HCT116 (cell line): ENCODE results near the gene AHNAK. TPM values are rescaled to one million over a fixed set of nuclear protein-coding genes. Genes with fewer than 3 reads are reported as not detected.

Source experiments
- ATAC-seq: fragments of 200-7000 bp; cut with Tn5 transposase; 2 replicates; pipeline ENCODE4 v1.9.1; 2020; ENCODE audit warnings: mild to moderate bottlenecking, moderate library complexity
- BruUV-seq: library from RNA; stranded (reverse); fragments of 400-500 nt; replicated peaks from 2 replicates; lab custom pipeline; 2021; lab: Mats Ljungman, UMichigan
- CTCF ChIA-PET: fragments of 300-600 bp; sonication (Branson Sonifier 250); formaldehyde crosslinking; loops from one replicate; lab custom pipeline; 2021; ENCODE audit warnings: antibody characterized with exemption; lab: Charles Lee
- POLR2A ChIA-PET: fragments of 300-600, 350-600 bp; sonication (Branson Sonifier 250); formaldehyde crosslinking; loops from one replicate; lab custom pipeline; 2021; ENCODE audit warnings: antibody characterized with exemption; lab: Charles Lee
- RAD21 ChIA-PET, 2 experiments: fragments of 300-600 bp; sonication (Branson Sonifier 250); formaldehyde crosslinking; loops; one replicate each; lab custom pipeline; 2023; ENCODE audit warnings: low total read pairs in 2 of 2; ENCODE audit not compliant: uncharacterized antibody in 2 of 2, unreplicated experiment in 2 of 2, low non-redundant PET in 1 of 2; lab: Charles Lee
- DNase-seq: peaks from one replicate; pipeline ENCODE4 v3.0.0-alpha.2; 2010; ENCODE audit warnings: low read depth, low spot score
- H2AFZ ChIP-seq: fragments of 200-600 bp; shearing (Covaris generic), sonication (generic); 2 replicates; pipeline ENCODE4 v1.6.1; 2017; ENCODE audit warnings: low read depth, mixed run types, mixed read lengths, antibody characterized with exemption, low read length; ENCODE audit not compliant: poor library complexity, severe bottlenecking
- H3K27ac ChIP-seq: 2 replicates; pipeline ENCODE4 v1.5.1; 2012; ENCODE audit warnings: low read depth, low read length
- H3K27me3 ChIP-seq: fragments of 200-600 bp; sonication (generic); 2 replicates; pipeline ENCODE4 v1.6.1; 2016; ENCODE audit warnings: mixed run types, low read length, mixed read lengths; ENCODE audit not compliant: insufficient read depth
- H3K36me3 ChIP-seq, 2 experiments: fragments of 200-500 bp in 1 of 2; fragments of 200-600 bp in 1 of 2; sonication (Bioruptor generic) in 1 of 2; sonication (generic) in 1 of 2; 2 replicates each; pipeline versions ENCODE4 v1.5.1 to v1.6.1; 2014 to 2016; ENCODE audit warnings: low read length in 2 of 2, inconsistent platforms in 1 of 2, mixed read lengths in 1 of 2, mixed run types in 1 of 2; ENCODE audit not compliant: insufficient read depth in 2 of 2, control insufficient read depth in 1 of 2
- H3K4me1 ChIP-seq, 2 experiments: fragments of 200-600 bp in 1 of 2; sonication (generic) in 1 of 2; 2 replicates each; pipeline versions ENCODE4 v1.5.1 to v1.6.1; 2012 to 2017; ENCODE audit warnings: low read length in 2 of 2, inconsistent platforms in 1 of 2, mild to moderate bottlenecking in 1 of 2, mixed read lengths in 1 of 2, mixed run types in 1 of 2, moderate library complexity in 1 of 2; ENCODE audit not compliant: insufficient read depth in 2 of 2, control insufficient read depth in 1 of 2
- H3K4me2 ChIP-seq: fragments of 200-600 bp; sonication (generic); 2 replicates; pipeline ENCODE4 v1.6.1; 2017; ENCODE audit warnings: mixed run types, low read length, mixed read lengths
- H3K4me3 ChIP-seq, 2 experiments: fragments of 200-600 bp in 1 of 2; sonication (generic) in 1 of 2; replicated peaks in 1 of 2; 2 replicates each; pipeline ENCODE4 v1.5.1; 2011 to 2016; ENCODE audit warnings: low read length in 2 of 2, control low read depth in 1 of 2, low read depth in 1 of 2, mild to moderate bottlenecking in 1 of 2, mixed read lengths in 1 of 2, mixed run types in 1 of 2
- H3K79me2 ChIP-seq: fragments of 200-600 bp; sonication (generic); 2 replicates; pipeline ENCODE4 v1.6.1; 2017; ENCODE audit warnings: mild to moderate bottlenecking, mixed run types, low read length, moderate library complexity, mixed read lengths; ENCODE audit not compliant: insufficient read depth
- H3K9ac ChIP-seq: fragments of 200-600 bp; sonication (generic); 2 replicates; pipeline ENCODE4 v1.6.1; 2016; ENCODE audit warnings: low read length, mixed read lengths
- H3K9me2 ChIP-seq: fragments of 200-600 bp; sonication (generic), shearing (Covaris generic); 2 replicates; pipeline ENCODE4 v1.6.1; 2017; ENCODE audit warnings: mixed run types, mild to moderate bottlenecking, moderate library complexity; ENCODE audit not compliant: insufficient read depth
- H3K9me3 ChIP-seq, 2 experiments: fragments of 200-500 bp in 1 of 2; fragments of 200-600 bp in 1 of 2; sonication (Bioruptor generic) in 1 of 2; sonication (generic) in 1 of 2; 2 replicates each; pipeline ENCODE4 v1.6.1; 2014 to 2017; ENCODE audit warnings: low read length in 2 of 2, mixed read lengths in 2 of 2, inconsistent platforms in 1 of 2, low read depth in 1 of 2, mild to moderate bottlenecking in 1 of 2, mixed run types in 1 of 2, moderate library complexity in 1 of 2; ENCODE audit not compliant: control insufficient read depth in 1 of 2, insufficient read depth in 1 of 2
- H4K20me1 ChIP-seq: fragments of 200-600 bp; sonication (generic), shearing (Covaris generic); 2 replicates; pipeline ENCODE4 v1.6.1; 2017; ENCODE audit warnings: mixed run types, mild to moderate bottlenecking, moderate library complexity; ENCODE audit not compliant: insufficient read depth
- CBX3 ChIP-seq: IDR thresholded peaks from 2 replicates; pipeline ENCODE4 v1.6.1; 2012; ENCODE audit warnings: low read depth
- CEBPB ChIP-seq: IDR thresholded peaks from 2 replicates; pipeline ENCODE4 v1.6.1; 2012; ENCODE audit warnings: low read depth
- CTCF ChIP-seq, 3 experiments: fragments of 200-600 bp in 1 of 3; sonication (generic) in 1 of 3; IDR thresholded peaks in 2 of 3; conservative IDR thresholded peaks in 1 of 3; 2 replicates each; pipeline ENCODE4 v1.5.1; 2012 to 2017; ENCODE audit warnings: low read depth in 2 of 3, low read length in 2 of 3, antibody characterized with exemption in 1 of 3, borderline replicate concordance in 1 of 3, control low read depth in 1 of 3, mild to moderate bottlenecking in 1 of 3, mixed read lengths in 1 of 3, mixed run types in 1 of 3, moderate library complexity in 1 of 3; ENCODE audit not compliant: insufficient read depth in 1 of 3
- EGR1 ChIP-seq: IDR thresholded peaks from 2 replicates; pipeline ENCODE4 v1.6.1; 2012; ENCODE audit warnings: low read depth
- ELF1 ChIP-seq: IDR thresholded peaks from 2 replicates; pipeline ENCODE4 v1.6.1; 2012; ENCODE audit warnings: low read depth, borderline replicate concordance
- EZH2phosphoT487 ChIP-seq: fragments of 200-600 bp; IDR thresholded peaks from 2 replicates; pipeline ENCODE4 v1.6.1; 2018; ENCODE audit warnings: antibody characterized with exemption, borderline replicate concordance
- FOSL1 ChIP-seq: IDR thresholded peaks from 2 replicates; pipeline ENCODE4 v1.6.1; 2012; ENCODE audit warnings: low read depth
- JUND ChIP-seq: IDR thresholded peaks from 2 replicates; pipeline ENCODE4 v1.6.1; 2012
- MAX ChIP-seq: IDR thresholded peaks from 2 replicates; pipeline ENCODE4 v1.6.1; 2012
- POLR2A ChIP-seq: IDR thresholded peaks from 2 replicates; pipeline ENCODE4 v1.7.0; 2011; ENCODE audit warnings: borderline replicate concordance; ENCODE audit not compliant: insufficient read depth, insufficient read length; ENCODE audit errors: extremely low read depth
- RAD21 ChIP-seq: IDR thresholded peaks from 2 replicates; pipeline ENCODE4 v1.6.1; 2012; ENCODE audit warnings: low read depth, mild to moderate bottlenecking
- REST ChIP-seq: IDR thresholded peaks from 2 replicates; pipeline ENCODE4 v1.6.1; 2012; ENCODE audit warnings: low read depth
- SIN3A ChIP-seq: IDR thresholded peaks from 2 replicates; pipeline ENCODE4 v1.6.1; 2012; ENCODE audit warnings: low read depth
- TCF7L2 ChIP-seq: IDR thresholded peaks from 2 replicates; pipeline ENCODE4 v1.7.0; 2011; ENCODE audit warnings: borderline replicate concordance, inconsistent platforms; ENCODE audit not compliant: insufficient read depth, insufficient read length; ENCODE audit errors: extremely low read depth
- YY1 ChIP-seq: IDR thresholded peaks from 2 replicates; pipeline ENCODE4 v1.6.1; 2011; ENCODE audit warnings: low read length, low read depth, moderate library complexity, mild to moderate bottlenecking; ENCODE audit not compliant: insufficient replicate concordance; ENCODE audit errors: extremely low read depth
- ZBTB33 ChIP-seq: IDR thresholded peaks from 2 replicates; pipeline ENCODE4 v1.6.1; 2011; ENCODE audit warnings: mild to moderate bottlenecking, low read length, moderate library complexity; ENCODE audit not compliant: insufficient replicate concordance; ENCODE audit errors: extremely low read depth
- ZNF274 ChIP-seq: fragments of 200-500 bp; sonication (Bioruptor generic); IDR thresholded peaks from 2 replicates; pipeline ENCODE4 v1.6.1; 2014; ENCODE audit warnings: mild to moderate bottlenecking, low read depth, low read length, inconsistent platforms
- intact Hi-C: fragments of 100-400 bp; cut with micrococcal nuclease; formaldehyde crosslinking; loops from 2 replicates; pipeline ENCODE4 v1.10.0; 2022
- total RNA-seq: library from RNA; stranded (reverse); gene quantifications from one replicate; pipeline ENCODE4 v1.2.1, GENCODE V29; 2021; ENCODE audit not compliant: unreplicated experiment

The AHNAK gene
- total RNA-seq, 1 experiment from 2014 or later, result 239 TPM

- H3K4me3 ChIP-seq, result no peak overlapping the region
- DNase-seq (no peak), ATAC-seq (no peak)
- RAD21 ChIA-PET, result no interaction called here
- no peaks in the 10 kb centered on the region for H3K9me2 ChIP-seq
- H2AFZ ChIP-seq, result no peak overlapping the region
- POLR2A ChIA-PET, result interaction anchor here (1.3 kb wide), 1 partner anchor 12 kb away, joined by 5 read pairs; no protein-coding TSS in a partner anchor
- BruUV-seq, result no TSS peak
- H4K20me1 ChIP-seq, result no peaks in the 10 kb centered on the region
- CTCF ChIA-PET, result interaction anchor here (1.4 to 2.8 kb wide), 2 partner anchors 9 to 55 kb away, joined by 3 to 12 read pairs; no protein-coding TSS in a partner anchor
- TF ChIP-seq ZBTB33 (no peak), RAD21 (no peak), TCF7L2 (no peak), EGR1 (no peak), ZNF274 (no peak), SIN3A (no peak), CTCF (IDR thresholded peaks at IDR 0.05 in 2 of 3, conservative IDR thresholded peaks at IDR 0.05 in 1 of 3; ENCODE audit: borderline replicate concordance in 1 of 3, insufficient read depth in 1 of 3, low read depth in 2 of 3, low read length in 2 of 3) (no peak), POLR2A (no peak), FOSL1 (no peak), CBX3 (no peak), CEBPB (no peak), YY1 (no peak), JUND (no peak), MAX (no peak), ELF1 (no peak), REST (no peak), EZH2phosphoT487 (no peak)
- H3K4me2 ChIP-seq, result no peak overlapping the region
- intact Hi-C loops, result no loop called here
- H3K4me1 ChIP-seq, result no peaks in the 10 kb centered on the region
- H3K27me3 ChIP-seq, result no peaks in the 10 kb centered on the region
- H3K27ac ChIP-seq, result no peak overlapping the region
- no peak overlapping the region for H3K9ac ChIP-seq
- H3K79me2 ChIP-seq, result no peaks in the 10 kb centered on the region
- no peaks in the 10 kb centered on the region for H3K9me3 ChIP-seq
- no peaks in the 10 kb centered on the region for H3K36me3 ChIP-seq
These were observed 58.7 kb downstream of the AHNAK start for GRCh38 chr11:62487738-62488551.
